Measurements from ENCODE around the gene TRERF1.

GRCh38 chr6:42355416-42355815 is 96.3 kb downstream of the TRERF1 start:
- TF ChIP-seq GATA2 (IDR thresholded peaks at IDR 0.05; ENCODE audit: low read depth, low read length) = no peak
- TF ChIP-seq GATA3 (IDR thresholded peaks at IDR 0.05; ENCODE audit: low read depth, low read length) = no peak
